ENCODE measurements around the gene CCHCR1. TPM values are rescaled to one million over a fixed set of nuclear protein-coding genes. Genes with fewer than 3 reads are reported as not detected.

CCHCR1 gene
- total RNA-seq, 2 experiments from 2014 or later, result 39.7 to 57.6 TPM

DNA sequence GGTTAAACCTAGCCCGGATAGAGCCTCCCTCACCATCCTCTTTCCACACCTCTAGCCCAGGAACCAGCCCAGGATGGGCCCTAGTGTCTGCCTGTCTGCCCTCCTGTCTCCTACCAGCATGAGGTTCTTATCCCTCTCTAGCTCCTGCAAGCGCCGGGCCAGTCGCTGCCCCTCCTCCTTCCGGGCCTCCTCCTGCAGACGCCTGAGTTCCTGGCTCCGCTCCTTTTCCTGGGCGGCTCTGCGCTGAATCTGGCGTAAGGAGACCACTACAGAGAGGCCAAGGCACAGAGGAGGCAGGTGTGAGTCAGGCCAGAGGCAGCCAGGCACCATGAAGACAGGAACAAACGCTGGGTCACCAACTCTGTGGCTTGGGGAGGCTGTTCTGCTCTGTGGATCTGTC, 14.5 kb downstream of the CCHCR1 start:
- Mint-ChIP-seq H3K4me1 (no peaks in the 10 kb centered on the region), H3K27ac (no peak overlapping the region), H3K36me3 (ENCODE audit: low read depth) (peaks cover 16% of the 10 kb centered on the region), H3K9me3 (ENCODE audit: low read depth) (no peaks in the 10 kb centered on the region), H3K27me3 (no peaks in the 10 kb centered on the region), H3K4me3 (no peak overlapping the region)
- no peak for ATAC-seq
- CTCF ChIA-PET, result interaction anchor here (0.6 to 1.0 kb wide), 2 partner anchors 12 to 1104 kb away, joined by 3 read pairs; no protein-coding TSS in a partner anchor
- POLR2A ChIA-PET, result no interaction called here
- no peak for DNase-seq
- intact Hi-C loops (cut with DNase I, micrococcal nuclease), result no loop called here

DNA sequence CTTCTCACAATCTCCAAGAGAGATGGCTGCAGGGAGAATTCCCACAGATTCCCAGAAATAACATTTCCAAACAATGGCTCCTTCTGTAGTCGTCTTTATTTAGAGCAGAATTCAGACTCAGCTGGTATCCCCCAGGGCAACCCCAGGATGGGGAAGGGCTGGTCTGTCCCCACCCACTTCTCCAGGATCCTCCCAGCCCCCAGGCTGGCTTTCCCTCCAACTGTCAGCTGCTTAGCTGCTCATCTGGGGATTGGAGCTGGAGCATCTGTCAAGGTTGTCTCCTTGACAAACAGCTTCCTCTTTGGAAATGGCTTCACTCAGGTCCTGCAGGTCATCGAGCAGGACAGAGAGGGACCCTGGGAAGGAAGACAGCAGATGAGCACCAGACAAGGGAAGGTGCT, 15.2 kb downstream of the CCHCR1 start:
- peaks cover 6% of the 10 kb centered on the region for H3K4me1 Mint-ChIP-seq
- no peak for ATAC-seq

DNA sequence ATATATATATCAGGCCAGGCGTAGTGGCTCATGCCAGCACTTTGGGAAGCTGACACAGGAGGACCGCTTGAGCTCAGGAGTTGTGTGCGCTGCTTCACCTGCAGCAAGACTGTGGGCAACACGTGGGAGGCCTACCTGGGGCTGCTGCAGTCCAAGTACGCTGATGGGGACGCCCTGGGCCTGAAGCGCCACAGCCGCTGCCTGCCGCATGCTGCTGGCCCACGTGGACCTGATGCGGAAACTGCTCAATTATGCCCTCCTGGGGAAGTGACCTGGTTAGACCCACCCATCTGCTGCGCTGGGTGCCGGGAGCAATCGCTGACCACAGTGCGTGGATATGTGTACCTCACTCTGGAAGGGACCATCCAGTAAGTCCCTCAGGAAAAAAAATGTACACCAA, 17.0 kb downstream of the CCHCR1 start:
- ChIA-PET POLR2A (no interaction called here), CTCF (no interaction called here)
- Mint-ChIP-seq H3K27ac (no peak overlapping the region), H3K4me3 (no peak overlapping the region), H3K36me3 (ENCODE audit: low read depth) (peaks cover 13% of the 10 kb centered on the region), H3K27me3 (no peaks in the 10 kb centered on the region), H3K4me1 (peaks cover 6% of the 10 kb centered on the region), H3K9me3 (ENCODE audit: low read depth) (no peaks in the 10 kb centered on the region)
- intact Hi-C loops (cut with DNase I, micrococcal nuclease), result no loop called here
- DNase-seq, result no peak
- ATAC-seq, result no peak

More for the DNA sequence above, 15.2 kb downstream of the CCHCR1 start:
- no peaks in the 10 kb centered on the region for H3K27me3 Mint-ChIP-seq
- ChIA-PET CTCF (interaction anchor here (0.6 kb wide), 1 partner anchor 1103 kb away, joined by 3 read pairs; no protein-coding TSS in a partner anchor), POLR2A (no interaction called here)
- no peak overlapping the region for H3K4me3 Mint-ChIP-seq
- H3K27ac Mint-ChIP-seq, result no peak overlapping the region
- no peaks in the 10 kb centered on the region for H3K9me3 Mint-ChIP-seq (ENCODE audit: low read depth)
- H3K36me3 Mint-ChIP-seq (ENCODE audit: low read depth), result peaks cover 16% of the 10 kb centered on the region
- no peak for DNase-seq
- intact Hi-C loops (cut with DNase I, micrococcal nuclease), result no loop called here

DNA sequence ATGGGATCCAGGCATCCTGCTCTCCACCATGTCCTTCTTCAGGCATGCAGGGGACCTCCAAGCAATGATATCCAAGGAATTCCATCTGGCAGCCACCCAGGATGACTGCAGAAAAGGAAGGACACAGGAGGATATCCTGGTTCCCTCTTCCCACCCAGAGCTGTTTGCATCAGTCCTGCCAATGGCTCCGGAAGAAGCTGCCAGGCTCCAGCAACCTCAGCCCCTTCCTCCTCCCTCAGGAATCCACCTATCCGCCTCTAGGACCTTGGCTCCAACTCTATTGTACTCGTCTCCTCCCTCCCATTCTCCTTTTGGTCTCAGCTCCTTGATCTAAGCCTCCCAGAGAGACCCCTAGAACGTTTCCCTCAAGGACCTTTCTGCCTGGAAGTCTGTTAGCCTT, 18.0 kb downstream of the CCHCR1 start:
- Mint-ChIP-seq H3K4me3 (no peak overlapping the region), H3K36me3 (ENCODE audit: low read depth) (peaks cover 6% of the 10 kb centered on the region), H3K27ac (no peak overlapping the region), H3K4me1 (peaks cover 6% of the 10 kb centered on the region), H3K27me3 (no peaks in the 10 kb centered on the region), H3K9me3 (ENCODE audit: low read depth) (no peaks in the 10 kb centered on the region)
- DNase-seq, result no peak
- intact Hi-C loops (cut with DNase I, micrococcal nuclease), result no loop called here
- POLR2A ChIA-PET, result no interaction called here
- no peak for ATAC-seq
- CTCF ChIA-PET, result interaction anchor here (1.1 to 1.7 kb wide), 2 partner anchors 21 to 53 kb away, joined by 3 to 5 read pairs; no protein-coding TSS in a partner anchor

DNA sequence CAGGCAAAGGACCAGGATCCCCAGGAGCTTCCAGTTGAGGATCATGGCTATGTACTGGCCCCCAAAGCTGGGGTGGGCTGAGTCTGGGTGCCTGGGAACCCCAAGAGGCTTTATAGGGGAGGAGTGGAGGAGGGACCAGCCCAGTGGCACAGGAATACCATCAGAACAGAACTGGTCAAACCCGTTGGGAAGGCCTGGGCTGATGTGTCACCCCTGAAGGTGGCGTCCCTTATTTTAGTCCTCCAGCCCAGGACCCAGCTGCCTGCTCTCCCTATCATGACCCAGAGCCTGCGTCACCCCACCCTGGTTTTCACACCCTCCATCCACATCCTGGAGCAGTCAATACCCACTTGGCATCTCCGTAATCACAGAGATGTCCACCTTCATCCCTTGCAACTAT, 18.6 kb downstream of the CCHCR1 start, which contains the start of gene PSORS1C2:
Gene PSORS1C2, minus strand, starts transcription at position 85 of the 400 bp plus-strand sequence. Its CDS starts 40 bp downstream, at position 45.
- intact Hi-C loops (cut with DNase I, micrococcal nuclease), result no loop called here
- H3K4me3 Mint-ChIP-seq, result no peak within 1 kb of the TSS
- no peaks in the 10 kb centered on the region for H3K27me3 Mint-ChIP-seq
- H3K27ac Mint-ChIP-seq, result no peak within 1 kb of the TSS
- no peaks in the 10 kb centered on the region for H3K9me3 Mint-ChIP-seq (ENCODE audit: low read depth)
- H3K4me1 Mint-ChIP-seq, result peaks cover 6% of the 10 kb centered on the region
- peaks cover 3% of the 10 kb centered on the region for H3K36me3 Mint-ChIP-seq (ENCODE audit: low read depth)
- CTCF ChIA-PET, result interaction anchor here (0.7 to 1.7 kb wide), 8 partner anchors 9 to 228 kb away, joined by 3 to 6 read pairs (median 3); no protein-coding TSS in a partner anchor
- DNase-seq (no peak), ATAC-seq (no peak)
- POLR2A ChIA-PET, result no interaction called here

DNA sequence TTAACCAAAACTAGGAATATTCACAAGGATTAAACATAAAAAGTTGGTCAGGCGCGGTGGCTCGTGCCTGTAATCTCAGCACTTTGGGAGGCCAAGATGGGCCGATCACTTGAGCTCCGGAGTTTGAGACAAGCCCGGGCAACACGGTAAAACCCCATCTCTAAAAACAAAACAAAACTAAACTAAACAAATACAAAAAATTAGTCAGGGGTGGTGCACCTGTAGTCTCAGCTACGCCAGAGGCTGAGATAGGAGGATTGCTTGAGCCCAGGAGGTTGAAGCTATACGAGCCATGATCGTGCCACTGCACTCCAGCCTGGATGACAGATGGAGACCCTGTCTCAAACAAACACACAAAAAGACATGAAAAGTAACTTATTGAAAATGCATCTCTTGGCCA, 21.9 kb downstream of the CCHCR1 start:
- Mint-ChIP-seq H3K36me3 (ENCODE audit: low read depth) (no peaks in the 10 kb centered on the region), H3K9me3 (ENCODE audit: low read depth) (no peaks in the 10 kb centered on the region), H3K4me1 (peaks cover 6% of the 10 kb centered on the region), H3K27ac (no peak overlapping the region), H3K4me3 (no peak overlapping the region), H3K27me3 (no peaks in the 10 kb centered on the region)
- CTCF ChIA-PET, result interaction anchor here (0.6 to 2.9 kb wide), 8 partner anchors 8 to 235 kb away, joined by 3 to 12 read pairs (median 4); no protein-coding TSS in a partner anchor
- intact Hi-C loops (cut with DNase I, micrococcal nuclease), result loop anchor here (2.0 kb wide), 2 partner anchors 231 to 239 kb away; no protein-coding TSS in a partner anchor
- DNase-seq (no peak), ATAC-seq (no peak)
- POLR2A ChIA-PET, result no interaction called here

DNA sequence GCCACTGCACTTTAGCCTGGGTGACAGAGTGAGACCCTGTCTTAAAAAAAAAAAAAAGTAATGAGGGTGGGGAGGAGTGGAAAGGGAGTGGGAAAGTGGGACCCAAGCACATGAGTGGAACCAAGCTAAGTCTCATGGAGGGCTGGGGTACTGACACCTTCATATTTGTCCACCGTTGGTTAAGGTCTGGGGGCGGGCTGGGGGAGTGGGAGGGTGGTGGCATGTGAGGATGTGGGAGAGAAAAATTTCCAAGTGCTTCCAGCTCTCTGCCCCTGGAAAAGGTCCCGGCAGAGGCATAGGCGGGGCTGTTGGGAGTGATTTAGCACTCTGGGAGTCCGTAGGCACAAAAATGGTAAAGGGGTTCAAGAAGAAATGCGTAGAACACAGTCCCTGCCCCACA, 24.8 kb downstream of the CCHCR1 start:
- ChIA-PET CTCF (interaction anchor here (0.5 to 1.6 kb wide), 6 partner anchors 10 to 722 kb away, joined by 3 to 6 read pairs (median 4); no protein-coding TSS in a partner anchor), POLR2A (no interaction called here)
- ATAC-seq (no peak), DNase-seq (no peak)
- Mint-ChIP-seq H3K36me3 (ENCODE audit: low read depth) (no peaks in the 10 kb centered on the region), H3K27me3 (peaks cover 2% of the 10 kb centered on the region), H3K4me3 (no peak overlapping the region), H3K27ac (no peak overlapping the region), H3K9me3 (ENCODE audit: low read depth) (no peaks in the 10 kb centered on the region), H3K4me1 (peaks cover 7% of the 10 kb centered on the region)
- intact Hi-C loops (cut with DNase I, micrococcal nuclease), result no loop called here

DNA sequence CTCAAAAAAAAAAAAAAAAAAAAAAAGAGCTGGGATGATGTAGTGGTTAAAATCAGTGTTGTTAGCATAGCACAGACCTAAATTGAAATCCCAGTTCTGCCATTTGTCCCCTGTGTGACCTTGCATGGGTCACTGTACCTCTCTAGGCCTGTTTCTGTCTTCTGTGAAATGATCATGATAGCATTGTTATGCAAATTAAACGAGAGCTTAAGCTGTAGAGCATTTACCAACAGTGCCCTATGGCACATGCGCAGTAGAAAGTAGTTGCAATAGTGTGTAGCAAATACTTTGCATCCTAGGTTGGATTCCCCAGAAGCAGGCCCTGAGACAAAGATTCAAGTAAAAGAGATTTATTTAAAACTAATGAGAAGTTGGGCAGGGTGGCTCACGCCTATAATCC, 26.0 kb downstream of the CCHCR1 start:
- ChIA-PET CTCF (interaction anchor here (0.6 to 1.2 kb wide), 5 partner anchors 12 to 788 kb away, joined by 3 read pairs; no protein-coding TSS in a partner anchor), POLR2A (no interaction called here)
- H3K27me3 Mint-ChIP-seq, result peaks cover 2% of the 10 kb centered on the region
- intact Hi-C loops (cut with DNase I, micrococcal nuclease), result no loop called here
- H3K4me3 Mint-ChIP-seq, result no peak overlapping the region
- ATAC-seq (no peak), DNase-seq (no peak)
- no peaks in the 10 kb centered on the region for H3K36me3 Mint-ChIP-seq (ENCODE audit: low read depth)
- H3K4me1 Mint-ChIP-seq, result peaks cover 2% of the 10 kb centered on the region
- H3K9me3 Mint-ChIP-seq (ENCODE audit: low read depth), result no peaks in the 10 kb centered on the region
- no peak overlapping the region for H3K27ac Mint-ChIP-seq

DNA sequence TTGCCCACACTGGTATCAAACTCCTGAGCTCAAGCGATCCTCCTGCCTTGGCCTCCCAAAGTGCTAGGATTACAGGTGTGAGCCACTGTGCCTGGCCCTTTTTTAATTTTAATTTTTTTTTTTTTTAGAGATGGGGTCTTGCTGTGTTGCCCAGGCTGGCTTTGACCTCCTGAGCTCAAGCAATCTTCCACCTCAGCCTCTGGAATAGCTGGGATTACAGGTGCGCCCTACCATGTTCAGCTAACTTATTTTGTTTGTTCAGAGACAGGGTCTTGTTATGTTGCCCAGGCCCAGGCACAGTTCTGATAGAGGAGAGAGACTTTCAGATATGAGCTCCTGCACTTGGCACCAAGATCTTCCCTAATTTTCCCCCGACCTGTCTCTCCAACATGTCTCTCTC, 26.9 kb downstream of the CCHCR1 start:
- POLR2A ChIA-PET, result no interaction called here
- H3K27ac Mint-ChIP-seq, result no peak overlapping the region
- ATAC-seq, result no peak
- CTCF ChIA-PET, result interaction anchor here (0.7 to 1.6 kb wide), 3 partner anchors 13 to 155 kb away, joined by 3 read pairs; no protein-coding TSS in a partner anchor
- H3K9me3 Mint-ChIP-seq (ENCODE audit: low read depth), result no peaks in the 10 kb centered on the region
- intact Hi-C loops (cut with DNase I, micrococcal nuclease), result no loop called here
- H3K36me3 Mint-ChIP-seq (ENCODE audit: low read depth), result no peaks in the 10 kb centered on the region
- peaks cover 2% of the 10 kb centered on the region for H3K4me1 Mint-ChIP-seq
- H3K4me3 Mint-ChIP-seq, result no peak overlapping the region
- H3K27me3 Mint-ChIP-seq, result peaks cover 2% of the 10 kb centered on the region
- DNase-seq, result no peak

DNA sequence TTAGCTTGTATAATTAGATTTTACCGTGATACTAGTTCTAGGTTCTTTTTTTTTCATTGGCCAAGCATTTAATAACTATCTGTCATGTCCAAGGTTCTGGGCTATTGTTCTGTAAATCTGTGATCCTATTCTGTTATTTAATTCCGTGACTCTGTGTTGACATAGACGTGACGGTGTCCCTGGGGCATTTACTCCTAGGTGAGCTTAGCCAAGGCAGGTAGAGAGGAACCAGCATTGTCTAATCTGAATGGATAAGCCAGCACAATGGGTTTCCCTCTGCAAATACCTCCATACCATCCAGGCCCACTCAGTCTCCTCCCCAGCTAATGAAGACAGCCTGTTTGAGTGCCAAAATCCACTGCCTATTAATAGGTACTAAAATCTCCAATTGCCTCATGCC, 28.5 kb downstream of the CCHCR1 start:
- no peak for DNase-seq
- ChIA-PET CTCF (interaction anchor here (0.5 to 2.7 kb wide), 12 partner anchors 8 to 535 kb away, joined by 3 to 15 read pairs (median 4); no protein-coding TSS in a partner anchor), POLR2A (interaction anchor here (0.7 kb wide), 1 partner anchor 828 kb away, joined by 4 read pairs; no protein-coding TSS in a partner anchor)
- Mint-ChIP-seq H3K27ac (no peak overlapping the region), H3K4me3 (no peak overlapping the region), H3K36me3 (ENCODE audit: low read depth) (no peaks in the 10 kb centered on the region), H3K4me1 (peaks cover 2% of the 10 kb centered on the region), H3K27me3 (peaks cover 2% of the 10 kb centered on the region), H3K9me3 (ENCODE audit: low read depth) (no peaks in the 10 kb centered on the region)
- intact Hi-C loops (cut with DNase I, micrococcal nuclease), result no loop called here
- no peak for ATAC-seq

DNA sequence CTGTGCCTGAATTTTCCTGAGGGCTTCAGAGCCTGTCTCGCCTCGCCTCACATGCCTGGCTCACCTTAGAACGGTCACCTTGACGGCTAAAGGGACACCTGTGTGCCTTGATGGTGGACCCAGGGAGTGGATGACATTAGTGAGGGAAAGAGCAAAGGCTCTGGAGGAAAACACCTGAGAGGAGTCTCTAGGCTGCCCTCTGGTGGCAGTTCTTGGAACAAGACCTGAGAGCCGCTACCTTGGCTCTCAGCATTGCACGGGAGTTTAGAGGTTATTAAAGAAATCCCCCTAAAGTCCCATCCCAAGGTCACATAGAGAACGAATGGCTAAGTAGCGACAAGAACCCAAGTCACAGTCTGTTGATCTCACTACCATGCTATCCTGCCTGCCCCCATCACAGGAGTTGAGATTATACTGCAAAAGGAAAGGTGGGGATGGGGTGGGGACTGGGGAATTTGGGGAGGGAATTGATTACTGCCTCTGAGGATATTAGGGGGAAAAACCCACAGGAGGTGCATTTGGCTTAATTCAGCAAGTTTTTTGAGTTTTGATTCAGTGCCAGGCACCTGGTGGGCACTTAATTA, 29.4 kb downstream of the CCHCR1 start:
- POLR2A ChIA-PET, result no interaction called here
- intact Hi-C loops (cut with DNase I, micrococcal nuclease), result no loop called here
- no peaks in the 10 kb centered on the region for H3K9me3 Mint-ChIP-seq (ENCODE audit: low read depth)

More for the DNA sequence above, 29.4 kb downstream of the CCHCR1 start:
- peak; percentile 85 for DNase-seq
- peaks cover 2% of the 10 kb centered on the region for H3K27me3 Mint-ChIP-seq
- CTCF ChIA-PET, result interaction anchor here (0.6 to 2.7 kb wide), 15 partner anchors 8 to 534 kb away, joined by 3 to 15 read pairs (median 3); no protein-coding TSS in a partner anchor
- ATAC-seq, result peak; percentile 88
- no peak overlapping the region for H3K27ac Mint-ChIP-seq
- peaks cover 2% of the 10 kb centered on the region for H3K4me1 Mint-ChIP-seq
- H3K36me3 Mint-ChIP-seq (ENCODE audit: low read depth), result no peaks in the 10 kb centered on the region
- H3K4me3 Mint-ChIP-seq, result no peak overlapping the region

Measured in activated CD4-positive, alpha-beta T cell treated with anti-CD3 and anti-CD28 coated beads for 36 hours (primary cell).